Hepatocyte (in vitro differentiated cells): ENCODE results near the gene NOP14. TPM values are rescaled to one million over a fixed set of nuclear protein-coding genes. Genes with fewer than 3 reads are reported as not detected.
A peak's percentile ranks its signal among the peaks of the same experiment; 100 is the strongest.

Experiments used
- DNase-seq: peaks from one replicate; pipeline ENCODE4 v3.0.0-alpha.2; 2016; ENCODE audit warnings: low spot score
- H2AFZ ChIP-seq: fragments of 200-600 bp; sonication (generic); 2 replicates; pipeline ENCODE4 v1.6.0; 2016; ENCODE audit warnings: antibody characterized with exemption, mild to moderate bottlenecking
- H3K27ac ChIP-seq: fragments of 200-600 bp; sonication (generic); 2 replicates; pipeline ENCODE4 v1.5.1; 2016; ENCODE audit warnings: mild to moderate bottlenecking
- H3K27me3 ChIP-seq: fragments of 200-600 bp; sonication (generic); 2 replicates; pipeline ENCODE4 v1.6.1; 2016
- H3K36me3 ChIP-seq: fragments of 200-600 bp; sonication (generic); replicated peaks from 2 replicates; pipeline ENCODE4 v1.5.1; 2016; ENCODE audit warnings: low read depth; ENCODE audit not compliant: insufficient read depth
- H3K4me1 ChIP-seq: fragments of 200-600 bp; sonication (generic); 2 replicates; pipeline ENCODE4 v1.5.1; 2016; ENCODE audit warnings: mild to moderate bottlenecking, moderate library complexity; ENCODE audit not compliant: insufficient read depth
- H3K4me2 ChIP-seq: fragments of 200-600 bp; sonication (generic); 2 replicates; pipeline ENCODE4 v1.6.0; 2016
- H3K4me3 ChIP-seq: fragments of 200-600 bp; sonication (generic); 2 replicates; pipeline ENCODE4 v1.5.1; 2016; ENCODE audit warnings: mild to moderate bottlenecking
- H3K79me2 ChIP-seq: fragments of 200-600 bp; sonication (generic); 2 replicates; pipeline ENCODE4 v1.6.0; 2017; ENCODE audit warnings: mild to moderate bottlenecking
- H3K9me2 ChIP-seq: fragments of 200-600 bp; sonication (generic); replicated peaks from 2 replicates; pipeline ENCODE4 v1.6.0; 2017; ENCODE audit warnings: mild to moderate bottlenecking; ENCODE audit not compliant: insufficient read depth
- H3K9me3 ChIP-seq: fragments of 200-600 bp; sonication (generic); 2 replicates; pipeline ENCODE4 v1.5.1; 2016; ENCODE audit warnings: low read depth, mild to moderate bottlenecking
- H4K20me1 ChIP-seq: fragments of 200-600 bp; sonication (generic); 2 replicates; pipeline ENCODE4 v1.6.0; 2016; ENCODE audit warnings: mild to moderate bottlenecking; ENCODE audit not compliant: insufficient read depth, poor library complexity, severe bottlenecking
- CTCF ChIP-seq: fragments of 200-600 bp; sonication (generic); IDR thresholded peaks from 2 replicates; pipeline ENCODE4 v1.5.1; 2016; ENCODE audit warnings: antibody characterized with exemption, mild to moderate bottlenecking; ENCODE audit not compliant: poor library complexity
- EZH2 ChIP-seq: fragments of 200-600 bp; sonication (generic); IDR thresholded peaks from 2 replicates; pipeline ENCODE4 v1.6.1; 2016; ENCODE audit warnings: antibody characterized with exemption, mild to moderate bottlenecking, borderline replicate concordance
- EZH2phosphoT487 ChIP-seq: fragments of 200-600 bp; sonication (generic); IDR thresholded peaks from one replicate; pipeline ENCODE4 v1.6.1; 2018; ENCODE audit warnings: antibody characterized with exemption, mild to moderate bottlenecking, low read depth, moderate library complexity; ENCODE audit not compliant: unreplicated experiment, severe bottlenecking
- WGBS: methylation state at CpG from one replicate; pipeline ENCODE4 v1.1.6; 2016; ENCODE audit warnings: low lambda C conversion rate; ENCODE audit errors: missing lambda C conversion rate; 5-methylcytosine and 5-hydroxymethylcytosine counted together
- polyA plus RNA-seq: library from polyadenylated mRNA; unstranded; fragments of >200 nt; fragmentation: Nextera tagmentation; extraction: Ambion mirVana; gene quantifications from 2 replicates; pipeline ENCODE4 v1.2.1, GENCODE V29; 2016
- total RNA-seq: library from RNA; depleted of rRNA; stranded (reverse); fragments of >200 nt; gene quantifications from 2 replicates; pipeline ENCODE4 v1.2.3, GENCODE V29; 2014

Gene NOP14
- total and polyA plus RNA-seq, 2 experiments from 2014 or later = 18.8 to 22.7 TPM

- peaks cover 25% of the 10 kb centered on the region for H3K4me1 ChIP-seq
- H3K79me2 ChIP-seq = peaks cover 28% of the 10 kb centered on the region
These were observed 27.2 kb downstream of the NOP14 start for GRCh38 chr4:2935762-2936743.

DNA sequence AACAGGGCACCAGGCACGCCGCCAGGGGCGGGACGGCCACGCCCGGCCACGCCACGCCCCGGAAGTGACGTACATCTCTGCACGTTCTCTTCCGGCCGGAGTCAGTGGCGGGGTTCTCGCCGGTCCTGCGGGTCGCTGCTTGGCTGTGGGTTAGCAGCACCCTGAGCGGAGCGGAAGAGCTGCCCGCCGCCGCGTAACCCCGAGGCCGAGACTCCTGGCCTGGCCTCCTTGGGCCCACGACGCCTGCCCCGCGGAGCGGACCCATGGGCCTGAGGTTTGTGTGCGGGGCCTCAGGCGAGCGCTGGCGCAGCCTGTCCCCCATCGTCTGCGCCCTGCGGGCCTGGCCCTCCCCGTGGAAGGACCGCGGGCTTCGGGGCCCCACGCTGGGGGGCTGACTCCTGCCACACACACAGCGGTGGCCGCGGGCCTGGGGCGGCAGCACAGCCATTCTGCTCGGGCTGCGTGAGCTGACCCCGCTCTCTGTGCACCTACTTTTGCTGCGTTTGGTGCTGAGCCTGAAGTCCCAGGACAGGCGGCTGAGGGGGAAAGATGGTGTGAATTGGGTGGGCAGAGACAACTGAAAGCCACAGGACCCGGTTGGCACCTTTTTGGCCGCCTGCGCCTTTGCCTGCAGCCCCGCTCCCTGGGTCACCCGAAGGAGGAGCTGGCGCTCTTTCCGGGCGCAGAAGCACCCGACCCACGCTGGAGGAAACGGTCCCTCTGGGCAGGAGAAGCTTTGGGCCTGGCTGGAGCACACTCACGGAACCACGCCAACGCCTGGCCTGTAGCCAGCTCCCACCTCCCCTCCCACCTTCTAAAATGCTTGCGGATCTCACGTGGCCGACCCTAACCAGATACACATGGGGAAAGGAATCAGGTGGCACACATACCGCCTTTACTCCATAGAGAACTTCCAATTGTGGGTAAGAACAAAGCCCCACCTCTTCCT is 28.1 kb downstream of the NOP14 start:
- DNase-seq = peak; percentile 97
- Histone ChIP-seq H3K9me2 (no peaks in the 10 kb centered on the region), H3K27me3 (no peaks in the 10 kb centered on the region), H3K27ac (peak overlapping the region; percentile 96), H3K36me3 (no peaks in the 10 kb centered on the region), H3K4me3 (peak overlapping the region; percentile 90), H3K4me2 (peak overlapping the region; percentile 92), H4K20me1 (no peaks in the 10 kb centered on the region), H3K9me3 (no peaks in the 10 kb centered on the region), H3K4me1 (peaks cover 29% of the 10 kb centered on the region), H2AFZ (peak overlapping the region; percentile 79), H3K79me2 (peaks cover 28% of the 10 kb centered on the region)
- under 1% methylated on average over 64 of the region's 70 CpGs for WGBS
- TF ChIP-seq EZH2 (no peak), EZH2phosphoT487 (no peak), CTCF (no peak)

More at GRCh38 chr4:2935762-2936743, 27.2 kb downstream of the NOP14 start:
- Histone ChIP-seq H2AFZ (no peak overlapping the region), H3K9me2 (no peaks in the 10 kb centered on the region), H3K4me3 (peak overlapping the region; percentile 90), H4K20me1 (no peaks in the 10 kb centered on the region), H3K4me2 (peak overlapping the region; percentile 92), H3K27me3 (no peaks in the 10 kb centered on the region), H3K27ac (peak overlapping the region; percentile 96), H3K9me3 (no peaks in the 10 kb centered on the region), H3K36me3 (no peaks in the 10 kb centered on the region)
- DNase-seq = peak; percentile 47
- no peak for TF ChIP-seq EZH2phosphoT487
- no peak for TF ChIP-seq CTCF
- TF ChIP-seq EZH2 = no peak
- WGBS = 70% methylated on average over 20 of the region's 20 CpGs

GRCh38 chr4:2934077-2934812 is 29.0 kb downstream of the NOP14 start:
- peak overlapping the region; percentile 94 for H3K4me2 ChIP-seq
- peak overlapping the region; percentile 87 for H3K4me3 ChIP-seq
- H2AFZ ChIP-seq = peak overlapping the region; percentile 52
- H3K9me2 ChIP-seq = no peaks in the 10 kb centered on the region
- peaks cover 28% of the 10 kb centered on the region for H3K79me2 ChIP-seq
- TF ChIP-seq CTCF (no peak), EZH2 (no peak), EZH2phosphoT487 (no peak)
- DNase-seq = peak; percentile 63
- WGBS = 0% methylated on average over 17 of the region's 93 CpGs
- H3K27me3 ChIP-seq = no peaks in the 10 kb centered on the region
- H4K20me1 ChIP-seq = no peaks in the 10 kb centered on the region
- H3K9me3 ChIP-seq = no peaks in the 10 kb centered on the region
- H3K36me3 ChIP-seq = no peaks in the 10 kb centered on the region
- H3K27ac ChIP-seq = peak overlapping the region; percentile 50
- peaks cover 29% of the 10 kb centered on the region for H3K4me1 ChIP-seq
